HG02763 (cell line): Measurements from ENCODE around the gene MLXIPL.
"Not testable (repeated sequence)": the region's sequence is repeated elsewhere in the genome, so short reads cannot be mapped to it uniquely, and the experiment has no call there.

Source experiments
- ATAC-seq: cut with Tn5 transposase; IDR thresholded peaks from one replicate; pipeline ENCODE4 v1.9.1; 2021; ENCODE audit warnings: mild to moderate bottlenecking, moderate library complexity; ENCODE audit not compliant: unreplicated experiment

Gene MLXIPL

DNA sequence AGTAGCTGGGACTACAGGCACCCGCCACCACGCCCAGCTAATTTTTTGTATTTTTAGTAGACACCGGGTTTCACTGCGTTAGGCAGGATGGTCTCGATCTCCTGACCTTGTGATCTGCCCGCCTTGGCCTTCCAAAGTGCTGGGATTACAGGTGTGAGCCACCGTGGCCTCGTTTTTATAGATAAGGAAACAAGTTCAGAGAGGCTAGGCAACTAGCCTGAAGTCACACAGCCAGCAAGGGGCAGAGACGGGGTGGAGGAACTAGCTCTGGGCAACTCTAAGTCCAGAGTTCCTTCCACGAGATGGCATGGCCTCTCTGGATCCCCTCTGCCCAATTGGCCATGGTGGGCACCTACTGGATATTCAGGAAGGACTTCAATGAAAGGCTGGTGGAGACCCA, 9.4 kb downstream of the MLXIPL start:
- ATAC-seq, result not testable (repeated sequence)

- no peak for ATAC-seq
Observed at GRCh38 chr7:73613954-73614735, 10.2 kb downstream of the MLXIPL start.

- ATAC-seq, result no peak
Observed at GRCh38 chr7:73612598-73613269, 11.6 kb downstream of the MLXIPL start.

DNA sequence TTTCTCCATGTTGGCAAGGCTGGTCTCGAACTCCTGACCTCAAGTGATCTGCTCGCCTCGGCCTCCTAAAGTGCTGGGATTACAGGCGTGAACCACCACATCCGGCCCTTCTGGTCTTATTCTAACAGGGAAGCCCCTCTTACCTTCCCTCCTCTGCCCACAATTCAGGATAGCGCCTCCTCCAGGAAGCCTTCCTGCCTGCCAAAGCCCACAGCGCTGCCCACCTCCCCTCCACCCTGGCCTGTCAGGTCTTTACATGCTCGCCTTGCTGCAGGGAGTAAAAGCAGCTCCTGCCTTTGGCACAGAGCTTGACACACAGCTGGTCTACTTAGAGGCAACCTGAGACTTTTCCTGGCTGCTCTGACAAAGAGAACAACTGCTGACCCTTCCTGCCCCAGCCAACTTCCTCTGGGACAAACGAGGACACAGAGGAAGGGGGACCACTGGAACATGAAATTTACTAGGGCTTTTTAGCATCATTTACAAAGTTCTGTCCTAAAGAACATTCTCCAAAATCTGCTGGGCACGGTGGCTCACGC, 13.2 kb downstream of the MLXIPL start:
- ATAC-seq, result no peak

- no peak for ATAC-seq
Observed at GRCh38 chr7:73610105-73610504, 14.2 kb downstream of the MLXIPL start.

DNA sequence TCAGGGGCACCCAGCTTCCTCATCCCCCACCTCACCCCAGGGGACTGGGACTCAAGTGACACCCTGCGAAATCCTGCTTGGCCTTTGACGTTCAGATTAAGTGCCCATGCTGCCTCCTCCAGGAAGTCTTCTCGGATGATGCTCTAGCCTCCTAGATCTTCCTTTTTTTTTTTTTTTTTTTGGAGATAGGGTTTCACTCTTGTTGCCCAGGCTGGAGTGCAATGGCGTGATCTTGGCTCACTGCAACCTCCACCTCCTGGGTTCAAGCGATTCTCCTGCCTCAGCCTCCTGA, 16.7 kb downstream of the MLXIPL start:
- ATAC-seq, result not testable (repeated sequence)

GRCh38 chr7:73606801-73607691, 17.3 kb downstream of the MLXIPL start:
- no peak for ATAC-seq

DNA sequence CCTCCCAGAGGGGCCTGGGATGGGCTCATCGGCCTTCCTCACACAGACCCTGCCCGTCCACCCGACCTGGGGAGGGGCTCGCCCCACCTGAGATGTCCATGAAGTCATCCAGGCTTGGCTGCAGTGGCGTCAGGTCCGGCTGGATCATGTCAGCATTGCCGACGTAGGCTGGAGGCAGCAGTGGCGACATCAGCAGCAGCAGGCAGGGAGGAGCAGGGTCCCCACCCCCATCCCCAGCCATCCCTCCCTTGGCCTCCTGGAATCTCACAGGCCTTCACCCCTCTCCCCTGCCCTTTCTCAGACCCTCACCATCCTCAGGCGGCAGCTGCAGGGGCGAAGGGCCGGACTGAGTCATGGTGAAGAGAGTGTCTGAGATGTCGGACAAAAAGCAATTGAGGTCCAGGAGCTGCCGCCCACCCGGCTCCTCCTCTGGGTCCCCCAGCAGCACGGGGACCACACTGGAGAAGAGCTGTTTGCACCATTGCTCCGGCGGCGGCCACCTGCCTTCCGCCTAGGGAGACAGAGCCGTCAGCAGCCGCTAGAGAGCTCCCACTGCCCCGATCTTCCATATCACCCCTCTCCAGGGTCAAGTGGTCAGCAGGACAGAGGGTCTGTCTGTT, 18.6 kb downstream of the MLXIPL start:
- ATAC-seq, result no peak

- ATAC-seq, result no peak
Observed at GRCh38 chr7:73602721-73603651, 21.3 kb downstream of the MLXIPL start.

DNA sequence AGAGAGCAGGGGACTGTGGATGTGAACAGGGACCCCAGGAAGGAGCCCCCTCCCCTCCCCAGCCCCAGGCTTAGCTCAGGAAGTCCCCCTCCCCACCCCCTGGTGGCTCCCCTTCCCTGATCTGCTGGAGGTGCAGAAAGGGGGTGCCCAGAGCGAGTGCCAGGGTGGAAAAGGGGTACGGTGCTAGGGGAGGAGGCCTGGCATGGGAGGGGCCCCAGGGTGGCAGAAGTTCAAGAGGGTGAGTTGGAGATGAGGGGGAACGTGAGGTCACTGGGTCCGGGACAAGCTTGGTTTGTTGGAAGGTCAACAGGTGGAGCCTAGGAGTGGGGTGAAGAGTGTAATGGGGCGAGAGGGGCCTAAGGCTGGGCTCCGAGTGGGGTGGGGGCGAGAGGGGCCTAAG, 24.4 kb downstream of the MLXIPL start:
- no peak for ATAC-seq

- no peak for ATAC-seq
Observed at GRCh38 chr7:73599151-73599882, 25.0 kb downstream of the MLXIPL start.

GRCh38 chr7:73597978-73598782, 26.1 kb downstream of the MLXIPL start:
- ATAC-seq, result no peak

DNA sequence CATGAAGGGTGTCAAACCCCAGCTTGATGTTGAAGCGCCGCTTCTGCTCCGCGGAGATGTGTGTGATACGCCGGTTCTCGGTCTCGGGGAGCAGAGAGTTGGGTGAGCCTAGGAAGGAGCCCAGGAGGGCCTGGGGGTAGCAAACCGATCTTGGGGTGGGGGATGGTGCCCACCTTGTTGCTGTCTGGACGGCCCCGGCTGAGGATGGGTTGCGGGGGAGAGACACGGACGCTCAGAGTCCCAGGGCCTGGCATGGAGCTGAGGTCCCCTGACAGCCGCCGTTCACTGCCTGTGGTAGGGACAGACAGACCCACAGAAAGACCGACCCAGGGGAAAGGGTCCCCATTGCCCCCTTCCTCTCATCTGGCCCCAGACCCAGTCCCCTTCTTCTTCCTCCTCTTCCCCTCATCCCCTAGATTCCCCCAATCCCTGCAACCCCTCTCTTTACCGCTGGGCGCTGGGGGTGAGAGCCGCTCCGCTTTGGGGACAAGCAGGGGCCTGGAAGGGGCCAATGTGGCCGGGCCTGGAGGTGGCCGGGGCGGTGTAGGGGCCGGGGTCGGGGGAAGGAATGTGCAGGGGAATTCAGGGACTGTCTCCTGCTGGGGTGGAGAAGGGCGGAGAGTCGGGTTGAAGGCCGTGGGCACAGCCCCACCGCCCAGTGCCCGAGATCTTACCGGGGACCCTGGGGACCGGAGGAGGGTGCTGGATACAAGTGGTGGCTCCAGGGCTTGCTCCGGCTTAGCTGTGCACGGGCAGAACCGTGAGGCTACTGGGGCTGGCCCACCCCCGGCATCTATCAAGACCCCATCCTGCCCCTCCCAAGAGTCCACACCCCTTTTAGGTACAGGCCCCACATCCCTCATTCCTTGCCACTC, 27.9 kb downstream of the MLXIPL start:
- no peak for ATAC-seq

DNA sequence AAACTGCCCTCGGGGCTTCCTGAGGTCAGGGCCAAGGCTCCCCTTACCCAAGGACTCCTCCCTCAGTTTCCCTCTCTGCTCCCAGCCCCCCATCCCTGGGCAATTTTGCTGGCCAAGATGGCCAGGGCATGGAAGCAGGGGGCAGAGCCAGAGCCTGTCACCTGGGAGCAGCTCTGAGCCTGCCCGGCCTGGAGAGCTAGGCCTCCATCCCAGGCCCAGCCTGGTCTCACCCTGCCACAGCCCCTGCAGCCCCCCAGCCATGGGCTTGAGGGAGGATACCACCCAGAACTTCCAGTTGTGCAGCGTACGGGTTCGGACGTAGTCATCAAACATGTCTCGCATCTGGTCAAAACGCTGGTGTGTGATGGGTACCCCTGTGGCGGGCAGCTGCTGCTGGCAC, 29.0 kb downstream of the MLXIPL start:
- no peak for ATAC-seq

DNA sequence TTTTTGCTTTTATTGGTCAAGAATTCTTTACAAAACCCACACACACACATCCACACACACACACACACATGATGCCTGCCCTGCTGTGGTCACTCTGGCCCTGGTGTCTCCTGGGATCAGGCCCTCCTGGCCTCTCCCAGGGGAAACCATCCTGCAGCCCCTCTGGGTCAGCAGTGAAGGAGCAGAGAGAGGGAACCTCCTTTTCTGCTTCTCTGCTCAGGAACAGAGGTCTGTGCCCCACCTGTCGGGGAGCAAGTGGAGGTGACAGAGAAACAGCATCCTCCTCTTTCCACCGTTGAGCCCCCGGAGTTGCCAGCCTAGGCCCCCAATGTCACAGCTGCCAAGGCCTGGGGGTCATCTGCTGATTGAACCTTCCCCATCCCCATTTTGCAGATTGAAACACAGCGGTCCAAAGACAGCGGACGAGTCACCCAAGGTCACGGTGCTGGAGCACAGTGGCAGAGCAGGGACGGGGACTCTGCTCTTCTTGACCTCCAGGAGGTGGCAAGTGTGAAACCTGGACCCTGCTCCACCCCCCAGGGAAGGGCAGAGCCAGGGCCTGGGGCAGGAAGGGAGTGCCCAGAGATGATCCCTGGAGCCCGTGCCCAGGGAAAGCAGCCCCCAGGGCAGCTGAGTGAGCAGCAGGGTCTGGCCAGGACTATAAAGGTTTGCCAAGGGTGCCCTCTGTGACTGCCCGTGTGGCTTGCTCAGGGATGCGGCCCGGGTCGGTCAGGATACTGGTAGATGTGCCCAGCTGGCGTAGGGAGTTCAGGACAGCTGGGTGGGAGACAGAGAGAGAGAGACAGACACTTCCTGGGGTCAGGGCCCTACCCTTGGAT, 30.9 kb downstream of the MLXIPL start:
- ATAC-seq, result no peak

DNA sequence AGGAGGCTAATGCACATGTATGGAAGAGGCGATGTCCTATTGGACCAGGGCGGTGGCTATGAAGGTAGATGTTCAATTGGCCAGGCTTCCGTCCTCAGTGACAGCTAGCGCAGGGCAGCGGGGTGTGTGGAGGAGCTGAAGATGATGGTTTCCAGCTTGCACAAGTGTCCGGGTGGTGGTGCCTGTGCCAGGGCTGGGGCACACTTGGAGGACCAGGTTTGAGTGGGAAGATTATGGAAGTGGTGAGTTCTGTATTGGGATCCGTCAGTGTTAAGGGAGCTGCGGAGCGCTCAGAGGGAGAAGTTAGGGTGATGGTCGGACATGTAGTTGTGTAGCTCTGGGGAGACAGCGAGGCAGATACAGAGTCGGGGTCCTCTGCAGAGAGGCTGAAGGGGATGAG, 37.4 kb downstream of the MLXIPL start:
- no peak for ATAC-seq

DNA sequence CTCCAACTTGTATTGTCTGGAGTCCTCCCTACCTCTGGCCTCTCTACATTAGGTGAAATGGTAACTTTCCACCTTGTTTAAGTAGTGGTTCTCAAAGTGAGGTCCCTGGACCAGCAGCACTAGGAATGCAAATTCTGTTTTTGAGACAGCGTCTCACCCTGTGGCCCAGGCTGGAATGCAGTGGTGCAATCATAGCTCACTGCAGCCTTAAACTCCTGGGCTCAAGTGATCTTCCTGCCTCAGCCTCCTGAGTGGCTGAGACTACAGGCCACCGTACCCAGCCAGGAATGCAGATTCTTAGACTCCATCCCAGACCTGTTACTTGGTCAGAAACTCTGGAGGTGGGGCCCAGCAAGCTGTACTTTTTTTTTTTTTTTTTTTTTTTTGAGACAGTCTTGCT, 39.1 kb downstream of the MLXIPL start:
- no peak for ATAC-seq
